A549 (cell line): Measurements from ENCODE around the gene NPB.

Experiments used
- CTCF ChIP-seq: fragments of >200 bp; sonication (Bioruptor Twin); formaldehyde crosslinking; IDR thresholded peaks from 3 replicates; pipeline ENCODE4 v1.5.1; 2016
- JUNB ChIP-seq: fragments of >200 bp; sonication (Bioruptor Twin); formaldehyde crosslinking; IDR thresholded peaks from 2 replicates; pipeline ENCODE4 v1.6.1; 2016
- MAX ChIP-seq: IDR thresholded peaks from 2 replicates; pipeline ENCODE4 v1.6.1; 2012
- POLR2A ChIP-seq: IDR thresholded peaks from 2 replicates; pipeline ENCODE4 v1.6.1; 2012; ENCODE audit warnings: mild to moderate bottlenecking, low read length
- ZNF302 ChIP-seq: fragments of 250-450 bp; sonication (Bioruptor Pico); IDR thresholded peaks from 2 replicates; pipeline ENCODE4 v1.9.0; 2021; ENCODE audit warnings: inconsistent platforms, mild to moderate bottlenecking, moderate library complexity

- TF ChIP-seq CTCF (no peak), POLR2A (no peak), MAX (no peak), JUNB (no peak), ZNF302 (CRISPR knock-in tag) (no peak)
Observed at GRCh38 chr17:81939881-81940385, 37.9 kb downstream of the NPB start.
